Right lobe of liver (tissue), 6 donors: ENCODE data around the gene PTPRN2. TPM values are rescaled to one million over a fixed set of nuclear protein-coding genes. Genes with fewer than 3 reads are reported as not detected.

ENCODE experiments used
- ATAC-seq, 4 donors: fragments of 200-7000 bp; cut with Tn5 transposase; one replicate each; pipeline ENCODE4 v1.9.1; 2020; ENCODE audit warnings: mild to moderate bottlenecking in 4 of 4, moderate library complexity in 4 of 4
- DNase-seq, 3 donors: peaks; one replicate each; pipeline ENCODE4 v3.0.0-alpha.2; 2020
- H3K27ac ChIP-seq, 3 donors: fragments of 200-600 bp; one replicate each; pipeline ENCODE4 v1.8.0; 2022
- H3K27me3 ChIP-seq, 2 donors: fragments of 200-600 bp; one replicate each; pipeline ENCODE4 v1.8.0; 2022
- H3K36me3 ChIP-seq, 4 donors: fragments of 200-600 bp; sonication (generic) in 1 of 4; one replicate each; pipeline versions ENCODE4 v1.5.1 to v1.8.0; 2017 to 2022; ENCODE audit warnings: control low read depth in 1 of 4
- H3K4me1 ChIP-seq, 4 donors: fragments of 200-600 bp; sonication (generic) in 1 of 4; one replicate each; pipeline versions ENCODE4 v1.5.1 to v1.8.0; 2017 to 2022; ENCODE audit warnings: control low read depth in 1 of 4
- H3K4me3 ChIP-seq, 3 donors: fragments of 200-600 bp; one replicate each; pipeline ENCODE4 v1.8.0; 2022
- H3K9me3 ChIP-seq, 4 donors: fragments of 200-600 bp; sonication (generic) in 1 of 4; one replicate each; pipeline versions ENCODE4 v1.5.1 to v1.8.0; 2017 to 2022; ENCODE audit warnings: control low read depth in 1 of 4
- POLR2A ChIP-seq: fragments of 450-650 bp; IDR thresholded peaks from one replicate; pipeline ENCODE4 v1.6.1; 2017; ENCODE audit warnings: antibody characterized with exemption, mild to moderate bottlenecking
- whole genome bisulfite sequencing: methylation state at CpG from one replicate; pipeline ENCODE4 v1.1.6; 2018; ENCODE audit warnings: low coverage, low lambda C conversion rate; ENCODE audit not compliant: insufficient coverage; ENCODE audit errors: missing lambda C conversion rate; 5-methylcytosine and 5-hydroxymethylcytosine counted together
- intact Hi-C, 2 donors: fragments of 100-400 bp; cut with DNase I; formaldehyde crosslinking; loops; one replicate each; pipeline versions ENCODE4 v1.11.2 to v1.14.1; 2022
- total RNA-seq, 6 experiments: library from RNA; depleted of rRNA in 2 of 6; stranded (reverse); fragments of >200 nt in 2 of 6; fragmentation: NEBNext Ultra II Directional in 3 of 6; extraction: Animal tissue kit (Norgen Biotek cat#: 25700) in 3 of 6; gene quantifications; one replicate each; pipeline versions ENCODE4 v1.1.0 to v1.2.4, GENCODE V29; 2016 to 2023
- TF ChIP-seq, protein P1 (sequence below), 4 donors: fragments of 200-600 bp in 3 of 4; fragments of 450-650 bp in 1 of 4; IDR thresholded peaks; one replicate each; pipeline versions ENCODE4 v1.5.1 to v1.8.0; 2016 to 2022; ENCODE audit warnings: antibody characterized with exemption in 4 of 4, mild to moderate bottlenecking in 2 of 4
- donor health status: DM: no; HTN: yes; CAD: no.
- donor health status: DM: no; HTN: no; CAD: no.
- donor health status: DM: no; HTN: no; CAD: no.
- donor health status: DM: no; HTN: yes; CAD: no.
- donor health status: DM: no; HTN: yes; CAD: no.

Gene PTPRN2
- total RNA-seq, 6 experiments from 2014 or later = 0.15 to 0.87 (median 0.67) TPM

DNA sequence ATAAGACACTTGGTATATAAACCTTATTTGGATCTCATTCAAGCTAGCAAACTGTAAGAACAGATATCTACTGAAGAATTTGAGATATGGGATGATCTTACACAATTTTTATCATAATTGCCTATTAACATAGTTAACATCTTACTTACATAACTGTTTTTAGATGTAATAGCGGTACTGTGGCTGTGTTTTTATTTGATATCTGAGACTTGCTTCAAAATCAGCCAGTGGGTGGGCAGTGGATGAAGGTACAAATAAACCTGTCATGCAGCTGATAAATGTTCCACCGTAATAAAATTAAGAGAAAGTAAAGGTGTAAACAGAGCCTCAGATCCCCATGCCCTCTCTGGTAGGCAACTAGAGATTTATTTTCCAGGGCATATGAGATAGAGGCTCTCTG is 28.4 kb upstream of the PTPRN2 start:
- ATAC-seq (no peak), DNase-seq (no peak)
- 86% methylated on average over 2 of the region's 2 CpGs for whole genome bisulfite sequencing
- intact Hi-C loops = no loop called here
- TF ChIP-seq, protein P1, sequence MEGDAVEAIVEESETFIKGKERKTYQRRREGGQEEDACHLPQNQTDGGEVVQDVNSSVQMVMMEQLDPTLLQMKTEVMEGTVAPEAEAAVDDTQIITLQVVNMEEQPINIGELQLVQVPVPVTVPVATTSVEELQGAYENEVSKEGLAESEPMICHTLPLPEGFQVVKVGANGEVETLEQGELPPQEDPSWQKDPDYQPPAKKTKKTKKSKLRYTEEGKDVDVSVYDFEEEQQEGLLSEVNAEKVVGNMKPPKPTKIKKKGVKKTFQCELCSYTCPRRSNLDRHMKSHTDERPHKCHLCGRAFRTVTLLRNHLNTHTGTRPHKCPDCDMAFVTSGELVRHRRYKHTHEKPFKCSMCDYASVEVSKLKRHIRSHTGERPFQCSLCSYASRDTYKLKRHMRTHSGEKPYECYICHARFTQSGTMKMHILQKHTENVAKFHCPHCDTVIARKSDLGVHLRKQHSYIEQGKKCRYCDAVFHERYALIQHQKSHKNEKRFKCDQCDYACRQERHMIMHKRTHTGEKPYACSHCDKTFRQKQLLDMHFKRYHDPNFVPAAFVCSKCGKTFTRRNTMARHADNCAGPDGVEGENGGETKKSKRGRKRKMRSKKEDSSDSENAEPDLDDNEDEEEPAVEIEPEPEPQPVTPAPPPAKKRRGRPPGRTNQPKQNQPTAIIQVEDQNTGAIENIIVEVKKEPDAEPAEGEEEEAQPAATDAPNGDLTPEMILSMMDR (IDR thresholded peaks at IDR 0.05) = no peak
- no peak for TF ChIP-seq POLR2A
- Histone ChIP-seq H3K9me3 (no peaks in the 10 kb centered on the region), H3K27me3 (no peaks in the 10 kb centered on the region), H3K27ac (no peak overlapping the region), H3K4me1 (no peaks in the 10 kb centered on the region), H3K36me3 (no peaks in the 10 kb centered on the region), H3K4me3 (no peak overlapping the region)

- Histone ChIP-seq H3K36me3 (no peaks in the 10 kb centered on the region), H3K9me3 (no peaks in the 10 kb centered on the region), H3K27ac (no peak overlapping the region), H3K4me3 (no peak overlapping the region), H3K27me3 (no peaks in the 10 kb centered on the region), H3K4me1 (no peaks in the 10 kb centered on the region)
- TF ChIP-seq, protein P1 (IDR thresholded peaks at IDR 0.05) = no peak
- no peak for TF ChIP-seq POLR2A
- 67% methylated on average over 1 of the region's 1 CpG for WGBS
- intact Hi-C loops = no loop called here
- ATAC-seq (no peak), DNase-seq (no peak)
These were observed 27.1 kb upstream of the PTPRN2 start for GRCh38 chr7:158614700-158615099.

GRCh38 chr7:158613481-158613880 is 25.9 kb upstream of the PTPRN2 start:
- no peaks in the 10 kb centered on the region for H3K27me3 ChIP-seq
- intact Hi-C loops = no loop called here
- no peak overlapping the region for H3K4me3 ChIP-seq
- TF ChIP-seq POLR2A = no peak
- TF ChIP-seq, protein P1 (IDR thresholded peaks at IDR 0.05) = no peak
- ATAC-seq = no peak
- no peak overlapping the region for H3K27ac ChIP-seq
- 93% methylated on average over 2 of the region's 2 CpGs for WGBS
- H3K36me3 ChIP-seq = no peaks in the 10 kb centered on the region
- no peaks in the 10 kb centered on the region for H3K4me1 ChIP-seq
- DNase-seq = no peak
- H3K9me3 ChIP-seq = no peaks in the 10 kb centered on the region

DNA sequence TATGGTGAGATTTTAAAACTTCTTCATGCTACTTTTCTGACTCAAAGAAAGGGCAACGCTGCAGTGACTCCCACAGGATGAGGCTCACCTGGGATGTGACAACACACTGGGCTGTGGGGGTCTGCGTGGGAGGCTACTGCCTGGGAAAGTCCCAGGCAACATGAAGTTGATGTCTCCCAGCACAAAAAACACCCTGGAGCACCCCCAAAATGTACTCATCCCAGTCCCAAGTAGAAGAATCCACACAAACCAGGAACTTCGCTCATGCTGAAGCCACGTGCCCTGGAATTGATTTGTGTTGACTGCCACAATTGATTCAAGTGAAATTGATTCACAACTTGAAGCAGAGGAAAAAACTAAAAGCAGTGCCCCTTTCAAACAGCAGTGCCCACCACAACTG is 24.9 kb upstream of the PTPRN2 start:
- H3K4me1 ChIP-seq = no peaks in the 10 kb centered on the region
- no peak for ATAC-seq
- H3K27ac ChIP-seq = no peak overlapping the region
- H3K27me3 ChIP-seq = no peaks in the 10 kb centered on the region
- no peaks in the 10 kb centered on the region for H3K9me3 ChIP-seq
- intact Hi-C loops = no loop called here
- DNase-seq = no peak
- no peaks in the 10 kb centered on the region for H3K36me3 ChIP-seq
- TF ChIP-seq, protein P1 (IDR thresholded peaks at IDR 0.05) = no peak
- no peak for TF ChIP-seq POLR2A
- H3K4me3 ChIP-seq = no peak overlapping the region
- WGBS = 88% methylated on average over 1 of the region's 4 CpGs

GRCh38 chr7:158611541-158611940 is 23.9 kb upstream of the PTPRN2 start:
- Histone ChIP-seq H3K27me3 (no peaks in the 10 kb centered on the region), H3K4me3 (no peak overlapping the region), H3K9me3 (no peaks in the 10 kb centered on the region), H3K4me1 (no peaks in the 10 kb centered on the region), H3K27ac (no peak overlapping the region), H3K36me3 (no peaks in the 10 kb centered on the region)
- TF ChIP-seq, protein P1 (IDR thresholded peaks at IDR 0.05) = no peak
- no peak for TF ChIP-seq POLR2A
- no peak for DNase-seq
- intact Hi-C loops = no loop called here
- no peak for ATAC-seq
- 72% methylated on average over 6 of the region's 8 CpGs for WGBS
